Central memory CD8-positive, alpha-beta T cell (primary cell): Measurements from ENCODE around the gene PATJ.
"Not testable (repeated sequence)": the region's sequence is repeated elsewhere in the genome, so short reads cannot be mapped to it uniquely, and the experiment has no call there.

Experiments used
- ATAC-seq: fragments of 150-1000 bp; cut with Tn5 transposase; replicated peaks from 2 replicates; pipeline ENCODE4 v1.10.0; 2022; ENCODE audit warnings: mild to moderate bottlenecking, moderate FRiP score, moderate number of reproducible peaks; ENCODE audit not compliant: poor library complexity, severe bottlenecking; ENCODE audit errors: extremely low read depth
- DNase-seq, 2 donors: peaks; one replicate each; pipeline ENCODE4 v3.0.0; 2021; ENCODE audit warnings: low spot score in 2 of 2
- H3K27ac Mint-ChIP-seq: one replicate; pipeline ENCODE4 v1.8.0; 2022; ENCODE audit warnings: low read depth, mild to moderate bottlenecking, moderate library complexity, mixed read lengths
- H3K27me3 Mint-ChIP-seq: one replicate; pipeline ENCODE4 v1.8.0; 2022; ENCODE audit warnings: mixed read lengths
- H3K36me3 Mint-ChIP-seq: one replicate; pipeline ENCODE4 v1.8.0; 2022; ENCODE audit warnings: mild to moderate bottlenecking, moderate library complexity, mixed read lengths; ENCODE audit not compliant: insufficient read depth
- H3K4me1 Mint-ChIP-seq: one replicate; pipeline ENCODE4 v1.8.0; 2022; ENCODE audit warnings: mixed read lengths
- H3K4me3 Mint-ChIP-seq: one replicate; pipeline ENCODE4 v1.8.0; 2022; ENCODE audit warnings: mild to moderate bottlenecking, moderate library complexity, mixed read lengths
- H3K9me3 Mint-ChIP-seq: one replicate; pipeline ENCODE4 v1.8.0; 2022; ENCODE audit warnings: mixed read lengths

The PATJ gene

DNA sequence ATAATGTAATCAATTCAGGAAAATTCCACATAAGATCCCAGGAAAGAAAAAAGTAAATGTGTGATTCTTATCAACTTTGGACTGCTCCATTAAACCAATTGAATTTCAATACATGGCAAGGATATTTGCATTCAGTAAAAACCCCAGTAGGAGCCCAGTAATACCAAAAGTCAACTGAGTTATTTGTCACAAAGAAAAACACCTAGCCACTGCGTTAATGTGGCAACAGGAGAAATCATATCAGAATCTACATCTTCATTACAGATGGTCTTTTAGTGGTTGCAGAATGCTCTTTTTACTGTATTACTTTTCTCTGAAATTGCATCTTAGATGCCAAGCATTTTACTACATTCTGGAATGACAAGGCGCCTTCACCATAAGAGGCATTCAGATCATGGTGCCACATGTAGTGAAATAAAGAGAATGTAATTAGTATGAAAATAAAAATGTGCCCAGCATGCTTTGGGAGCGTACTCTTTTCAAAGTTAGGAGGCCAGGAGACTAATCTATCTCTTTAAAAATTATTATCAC lies 180.7 kb downstream of the PATJ start:
- Mint-ChIP-seq H3K9me3 (peaks cover 5% of the 10 kb centered on the region), H3K4me1 (no peaks in the 10 kb centered on the region), H3K36me3 (peaks cover 11% of the 10 kb centered on the region), H3K27me3 (no peaks in the 10 kb centered on the region), H3K4me3 (no peak overlapping the region), H3K27ac (no peak overlapping the region)
- DNase-seq = no peak
- ATAC-seq = no peak

DNA sequence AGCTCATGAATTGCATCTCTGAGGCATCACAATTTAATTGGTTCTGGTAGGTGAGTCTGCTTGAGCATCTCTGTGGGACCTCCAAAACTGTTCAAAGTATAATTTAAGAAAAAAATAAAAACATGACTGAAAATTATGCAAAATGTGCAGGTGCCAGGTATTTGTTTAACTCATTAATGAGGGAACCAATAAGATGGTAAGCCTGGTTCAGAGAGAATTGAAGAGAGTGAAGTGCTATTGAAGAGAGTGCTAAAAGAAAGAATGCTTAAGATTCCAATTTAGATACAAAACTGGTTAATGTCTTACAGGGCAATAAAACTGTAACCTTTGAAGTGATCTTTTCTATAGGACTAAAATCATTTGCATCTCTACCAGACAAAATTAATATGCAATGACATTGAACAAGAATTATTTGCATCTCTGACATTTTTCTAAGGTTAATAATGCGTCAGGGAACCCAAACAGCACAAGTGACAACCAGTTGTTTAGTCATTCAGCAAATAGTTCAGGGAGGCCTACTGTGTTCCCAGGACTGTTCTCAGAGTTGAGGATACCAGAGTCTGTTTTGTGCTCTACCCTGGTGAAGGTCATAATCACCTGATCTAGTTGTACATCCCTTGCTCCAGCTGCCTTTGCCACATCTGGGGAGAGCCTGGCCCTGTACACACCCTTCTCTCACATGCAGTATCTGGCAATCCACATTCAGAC lies 183.5 kb downstream of the PATJ start:
- H3K27ac Mint-ChIP-seq = no peak overlapping the region
- no peaks in the 10 kb centered on the region for H3K27me3 Mint-ChIP-seq
- H3K4me3 Mint-ChIP-seq = no peak overlapping the region
- H3K4me1 Mint-ChIP-seq = no peaks in the 10 kb centered on the region
- no peaks in the 10 kb centered on the region for H3K9me3 Mint-ChIP-seq
- H3K36me3 Mint-ChIP-seq = peaks cover 9% of the 10 kb centered on the region
- DNase-seq (no peak), ATAC-seq (no peak)

DNA sequence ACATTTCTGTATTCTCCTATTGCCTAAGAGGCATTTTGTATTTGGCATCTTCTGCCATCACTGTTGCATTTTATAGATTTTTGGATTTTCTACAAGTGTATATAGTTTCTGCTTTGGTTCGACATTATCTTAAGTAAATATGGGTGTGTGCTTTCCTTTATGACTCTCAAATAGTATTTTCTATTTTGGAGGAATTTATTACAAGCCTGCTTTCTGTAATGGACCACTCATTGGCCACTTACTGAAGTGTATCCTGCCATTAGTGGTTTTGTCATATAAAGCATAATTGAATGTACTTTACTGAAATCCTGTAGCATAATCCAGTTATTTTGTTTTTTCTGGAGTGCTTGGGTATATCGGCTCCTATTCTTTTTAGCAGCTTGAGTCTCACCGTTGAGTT lies 184.3 kb downstream of the PATJ start:
- ATAC-seq = no peak
- Mint-ChIP-seq H3K27me3 (no peaks in the 10 kb centered on the region), H3K36me3 (peaks cover 8% of the 10 kb centered on the region), H3K4me3 (no peak overlapping the region), H3K27ac (no peak overlapping the region), H3K9me3 (no peaks in the 10 kb centered on the region), H3K4me1 (no peaks in the 10 kb centered on the region)
- no peak for DNase-seq

DNA sequence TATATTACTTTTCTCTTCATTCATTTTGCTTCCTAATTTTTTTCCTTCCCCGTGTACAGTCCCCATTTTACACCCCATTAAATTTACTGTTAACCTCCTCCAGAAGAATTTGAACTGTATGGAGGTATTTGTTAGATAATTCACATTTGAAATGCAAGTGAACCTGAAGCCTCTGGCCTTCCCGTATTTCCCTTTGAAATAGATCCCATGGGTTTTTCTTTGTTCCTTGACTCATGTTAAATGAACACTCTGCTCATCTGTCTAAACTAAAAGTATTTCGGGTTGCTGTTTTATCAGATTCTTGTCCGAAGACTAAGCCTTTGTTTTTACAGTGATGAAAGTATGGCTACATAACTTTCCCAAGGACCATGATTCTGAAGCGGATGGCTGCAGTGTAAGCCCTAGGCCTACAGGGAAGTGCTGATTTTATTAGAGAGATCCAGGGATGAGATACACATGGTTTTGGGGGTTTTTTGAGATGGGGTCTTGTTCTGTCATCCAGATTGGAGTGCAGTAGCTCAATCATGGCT lies 187.9 kb downstream of the PATJ start:
- Mint-ChIP-seq H3K4me1 (no peaks in the 10 kb centered on the region), H3K27ac (no peak overlapping the region), H3K27me3 (no peaks in the 10 kb centered on the region), H3K4me3 (no peak overlapping the region), H3K36me3 (peaks cover 6% of the 10 kb centered on the region), H3K9me3 (no peaks in the 10 kb centered on the region)
- no peak for DNase-seq
- no peak for ATAC-seq

DNA sequence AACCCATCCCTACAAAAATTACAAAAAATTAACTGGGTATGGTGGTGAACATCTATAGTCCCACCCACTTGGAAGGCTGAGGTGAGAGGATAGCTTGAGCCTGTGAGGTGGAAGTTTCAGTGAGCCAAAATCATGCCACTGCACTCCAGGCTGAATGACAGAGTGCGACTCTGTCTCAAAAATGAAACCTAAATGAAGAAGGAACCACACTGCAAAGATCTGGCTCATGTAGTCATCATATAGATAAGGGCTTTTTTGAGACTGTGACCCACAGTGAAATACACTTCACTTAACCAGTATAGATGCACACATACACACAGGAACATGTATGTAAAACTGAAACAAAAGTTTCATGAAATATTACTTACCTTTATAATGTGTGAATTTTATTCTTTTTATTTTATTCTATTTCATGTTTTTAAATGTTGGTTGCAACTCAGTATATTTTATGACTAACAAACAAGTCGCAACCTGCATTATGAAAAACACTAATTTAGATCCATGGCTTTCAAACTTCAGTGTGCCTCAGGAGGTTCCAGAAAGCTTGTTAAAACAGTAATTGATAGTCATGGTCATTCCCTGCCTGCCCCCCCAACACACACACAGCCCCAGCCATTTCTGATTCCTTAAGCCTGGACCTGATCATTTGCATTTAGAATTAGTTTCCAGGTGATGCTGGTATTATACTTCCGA lies 189.5 kb downstream of the PATJ start:
- peaks cover 6% of the 10 kb centered on the region for H3K36me3 Mint-ChIP-seq
- H3K27me3 Mint-ChIP-seq = no peaks in the 10 kb centered on the region
- DNase-seq = no peak
- no peaks in the 10 kb centered on the region for H3K9me3 Mint-ChIP-seq
- no peaks in the 10 kb centered on the region for H3K4me1 Mint-ChIP-seq
- no peak overlapping the region for H3K27ac Mint-ChIP-seq
- no peak overlapping the region for H3K4me3 Mint-ChIP-seq
- no peak for ATAC-seq

DNA sequence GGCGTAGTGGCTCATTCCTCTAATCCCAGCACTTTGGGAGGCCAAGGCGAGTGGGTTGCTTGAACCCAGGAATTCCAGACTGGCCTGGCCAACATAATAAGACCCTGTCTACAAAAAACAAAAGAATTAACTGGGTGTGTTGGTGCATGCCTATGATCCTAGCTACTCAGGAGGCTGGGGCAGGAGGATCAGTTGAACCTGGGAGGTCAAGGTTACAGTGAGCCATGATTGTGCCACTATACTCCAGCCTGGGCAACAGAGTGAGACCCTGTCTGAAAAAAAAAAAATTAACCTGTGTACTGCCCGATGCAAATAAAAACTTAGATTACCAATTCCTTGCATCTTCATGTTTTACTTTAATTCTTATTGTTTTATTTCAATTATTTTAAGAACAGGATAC lies 193.2 kb downstream of the PATJ start:
- Mint-ChIP-seq H3K27ac (no peak overlapping the region), H3K4me1 (no peaks in the 10 kb centered on the region), H3K9me3 (no peaks in the 10 kb centered on the region), H3K27me3 (no peaks in the 10 kb centered on the region), H3K36me3 (peaks cover 2% of the 10 kb centered on the region), H3K4me3 (no peak overlapping the region)
- DNase-seq (no peak), ATAC-seq (no peak)

DNA sequence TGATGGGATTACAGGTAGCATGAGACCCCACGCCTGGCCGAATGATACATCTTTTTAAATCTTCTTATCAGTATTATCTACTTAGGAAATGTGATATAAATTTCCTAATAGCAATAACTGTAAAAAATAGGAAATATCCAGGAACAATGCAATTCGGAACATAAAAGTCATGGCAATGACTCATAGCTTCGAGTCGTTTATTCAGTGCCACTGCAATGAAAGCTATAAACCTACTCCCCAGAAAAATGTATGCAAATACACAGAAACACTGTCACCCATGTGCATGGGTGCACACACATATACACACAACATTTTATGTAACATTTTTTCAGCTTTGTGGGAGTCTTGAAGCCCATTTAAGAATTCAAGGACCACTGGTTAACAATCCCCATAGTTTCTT lies 194.6 kb downstream of the PATJ start:
- Mint-ChIP-seq H3K4me3 (no peak overlapping the region), H3K36me3 (peaks cover 2% of the 10 kb centered on the region), H3K4me1 (no peaks in the 10 kb centered on the region), H3K27me3 (no peaks in the 10 kb centered on the region), H3K9me3 (no peaks in the 10 kb centered on the region), H3K27ac (no peak overlapping the region)
- DNase-seq (no peak), ATAC-seq (no peak)

DNA sequence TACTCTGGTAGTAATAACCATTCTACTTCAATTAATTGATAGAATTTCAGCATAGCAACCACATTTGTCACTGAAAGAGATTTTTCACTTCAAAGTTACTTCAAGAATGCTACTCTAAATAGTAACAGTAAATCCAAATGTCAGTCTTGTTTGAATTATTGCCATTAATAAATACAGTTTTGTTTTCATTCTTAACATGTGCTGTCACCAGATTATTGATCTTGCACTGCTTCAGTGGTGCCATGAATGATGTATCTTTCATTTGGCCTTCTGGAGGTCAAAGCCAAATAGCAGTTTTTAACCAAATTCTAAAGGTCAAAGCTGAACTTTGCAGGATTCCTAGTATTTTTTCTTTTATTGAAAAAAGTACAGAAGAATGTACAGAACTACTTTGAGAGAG lies 199.5 kb downstream of the PATJ start:
- H3K27me3 Mint-ChIP-seq = no peaks in the 10 kb centered on the region

DNA sequence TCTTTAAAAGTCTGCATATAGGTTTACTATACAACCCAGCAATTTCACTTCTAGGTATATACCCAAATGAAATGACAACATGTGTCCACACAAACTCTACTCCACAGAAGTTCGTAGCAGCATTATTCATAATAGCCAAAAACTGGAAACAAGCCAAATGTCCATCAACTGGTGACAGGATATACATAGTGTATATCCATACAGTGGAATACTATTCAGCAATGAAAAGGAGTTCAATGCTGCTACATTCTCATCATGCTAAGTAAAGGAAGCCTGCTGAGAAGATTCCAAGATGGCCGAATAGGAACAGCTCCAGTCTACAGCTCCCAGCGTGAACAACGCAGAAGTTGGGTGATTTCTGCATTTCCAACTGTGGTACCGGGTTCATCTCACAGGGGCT lies 200.6 kb downstream of the PATJ start:
- H3K9me3 Mint-ChIP-seq = peaks cover 6% of the 10 kb centered on the region
- H3K4me3 Mint-ChIP-seq = no peak overlapping the region
- no peaks in the 10 kb centered on the region for H3K4me1 Mint-ChIP-seq
- no peak overlapping the region for H3K27ac Mint-ChIP-seq
- no peaks in the 10 kb centered on the region for H3K27me3 Mint-ChIP-seq
- peaks cover 2% of the 10 kb centered on the region for H3K36me3 Mint-ChIP-seq
- no peak for ATAC-seq
- DNase-seq = no peak

More for the DNA sequence above, 199.5 kb downstream of the PATJ start:
- DNase-seq = no peak
- H3K27ac Mint-ChIP-seq = no peak overlapping the region
- ATAC-seq = no peak
- peaks cover 6% of the 10 kb centered on the region for H3K9me3 Mint-ChIP-seq
- H3K4me3 Mint-ChIP-seq = no peak overlapping the region
- no peaks in the 10 kb centered on the region for H3K4me1 Mint-ChIP-seq
- H3K36me3 Mint-ChIP-seq = peaks cover 4% of the 10 kb centered on the region

DNA sequence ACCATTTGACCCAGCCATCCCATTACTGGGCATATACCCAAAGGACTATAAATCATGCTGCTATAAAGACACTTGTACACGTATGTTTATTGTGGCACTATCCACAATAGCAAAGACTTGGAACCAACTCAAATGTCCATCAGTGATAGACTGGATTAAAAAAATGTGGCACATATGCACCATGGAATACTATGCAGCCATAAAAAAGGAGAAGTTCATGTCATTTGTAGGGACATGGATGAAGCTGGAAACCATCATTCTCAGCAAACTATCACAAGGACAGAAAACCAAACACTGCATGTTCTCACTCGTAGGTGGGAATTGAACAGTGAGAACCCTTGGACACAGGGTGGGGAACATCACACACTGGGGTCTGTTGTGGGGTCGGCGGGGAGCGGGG lies 206.4 kb downstream of the PATJ start:
- not testable (repeated sequence) for H3K9me3 Mint-ChIP-seq, ATAC-seq, DNase-seq, H3K27ac Mint-ChIP-seq, H3K4me1 Mint-ChIP-seq, H3K36me3 Mint-ChIP-seq, H3K4me3 Mint-ChIP-seq, H3K27me3 Mint-ChIP-seq

DNA sequence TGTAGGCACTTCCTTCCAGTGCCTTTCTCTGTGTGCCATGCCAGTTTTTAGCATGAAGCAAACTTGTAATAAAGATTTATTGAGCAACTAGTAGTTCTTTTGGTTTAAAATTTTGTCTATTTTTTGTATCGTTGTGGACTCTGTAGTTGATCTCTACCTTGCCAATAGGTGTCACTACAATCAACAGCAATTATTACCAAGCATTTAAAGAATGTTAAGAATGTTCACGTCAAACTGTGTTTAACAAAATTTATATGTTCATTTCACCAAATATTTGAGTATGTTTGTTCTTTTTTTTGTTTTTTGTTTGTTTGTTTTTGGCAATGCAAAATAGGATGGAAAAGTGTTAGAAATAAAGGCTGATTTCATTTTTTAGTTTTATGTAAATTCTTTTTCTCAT lies 208.1 kb downstream of the PATJ start:
- ATAC-seq (no peak), DNase-seq (no peak)
- Mint-ChIP-seq H3K27ac (no peak overlapping the region), H3K27me3 (no peaks in the 10 kb centered on the region), H3K9me3 (no peaks in the 10 kb centered on the region), H3K4me3 (no peak overlapping the region), H3K4me1 (no peaks in the 10 kb centered on the region), H3K36me3 (peaks cover 1% of the 10 kb centered on the region)

DNA sequence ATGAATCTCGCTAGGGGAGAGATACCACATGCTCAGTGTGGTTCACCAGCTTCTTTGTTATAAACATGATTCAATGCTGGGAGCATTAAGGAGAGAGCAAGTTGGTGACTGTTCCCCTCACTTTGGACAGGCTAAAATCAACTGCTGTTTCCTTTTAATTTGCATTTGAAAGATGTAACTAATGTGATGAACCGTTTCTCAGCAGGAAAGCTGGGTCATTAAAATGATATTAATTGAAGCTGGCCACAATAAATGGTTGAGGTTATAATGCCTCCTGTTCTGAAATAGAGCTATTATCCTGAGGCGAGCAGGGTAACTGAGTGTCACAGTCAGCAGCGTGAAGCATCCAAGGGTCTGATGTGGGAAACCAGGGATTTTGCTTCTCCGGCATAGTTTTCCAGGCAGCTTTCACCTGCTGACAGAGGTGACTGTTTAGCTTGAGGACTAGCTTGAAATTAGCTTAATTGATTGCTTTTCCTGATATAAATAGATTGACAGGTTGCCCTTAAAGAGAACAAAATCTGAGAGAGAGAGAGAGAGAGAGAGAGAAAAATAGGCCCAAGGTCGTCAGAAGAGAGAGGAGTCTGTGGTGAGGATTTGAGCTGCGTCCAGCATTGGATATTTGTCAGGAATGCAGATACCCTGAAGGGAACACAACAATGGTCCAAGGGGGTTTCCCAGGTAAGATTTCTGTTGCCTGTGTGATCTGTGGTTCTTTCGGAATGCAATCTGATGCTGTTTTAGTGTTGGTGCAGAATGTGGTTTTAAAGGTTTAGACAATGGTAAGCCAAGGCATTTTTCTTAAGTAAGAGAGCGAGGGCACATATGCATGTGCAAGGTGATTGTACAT lies 209.7 kb downstream of the PATJ start:
- Mint-ChIP-seq H3K4me3 (no peak overlapping the region), H3K27ac (peak overlapping the region; percentile 10), H3K4me1 (no peaks in the 10 kb centered on the region), H3K36me3 (no peaks in the 10 kb centered on the region), H3K27me3 (no peaks in the 10 kb centered on the region), H3K9me3 (no peaks in the 10 kb centered on the region)
- DNase-seq (no peak), ATAC-seq (no peak)
